IPS-15b (cell line): Measurements from ENCODE around the gene ZMYND11.

Source experiments
- H3K27me3 ChIP-seq: one replicate; pipeline ENCODE4 v1.6.1; 2013; ENCODE audit warnings: low read length; ENCODE audit not compliant: control insufficient read depth, insufficient read depth
- H3K36me3 ChIP-seq: one replicate; pipeline ENCODE4 v1.6.1; 2013; ENCODE audit warnings: low read length; ENCODE audit not compliant: control insufficient read depth, insufficient read depth
- H3K4me1 ChIP-seq: one replicate; pipeline ENCODE4 v1.6.1; 2013; ENCODE audit warnings: mild to moderate bottlenecking, low read length; ENCODE audit not compliant: control insufficient read depth, insufficient read depth
- H3K4me3 ChIP-seq: one replicate; pipeline ENCODE4 v1.5.1; 2013; ENCODE audit warnings: low read depth, low read length
- H3K9ac ChIP-seq: one replicate; pipeline ENCODE4 v1.6.1; 2013; ENCODE audit warnings: low read depth, mild to moderate bottlenecking, low read length
- H3K9me3 ChIP-seq: one replicate; pipeline ENCODE4 v1.6.1; 2013; ENCODE audit warnings: mild to moderate bottlenecking, low read length; ENCODE audit not compliant: control insufficient read depth, insufficient read depth

The ZMYND11 gene

GRCh38 chr10:209357-209756, 74.1 kb downstream of the ZMYND11 start:
- Histone ChIP-seq H3K4me3 (no peak overlapping the region), H3K4me1 (no peaks in the 10 kb centered on the region)

DNA sequence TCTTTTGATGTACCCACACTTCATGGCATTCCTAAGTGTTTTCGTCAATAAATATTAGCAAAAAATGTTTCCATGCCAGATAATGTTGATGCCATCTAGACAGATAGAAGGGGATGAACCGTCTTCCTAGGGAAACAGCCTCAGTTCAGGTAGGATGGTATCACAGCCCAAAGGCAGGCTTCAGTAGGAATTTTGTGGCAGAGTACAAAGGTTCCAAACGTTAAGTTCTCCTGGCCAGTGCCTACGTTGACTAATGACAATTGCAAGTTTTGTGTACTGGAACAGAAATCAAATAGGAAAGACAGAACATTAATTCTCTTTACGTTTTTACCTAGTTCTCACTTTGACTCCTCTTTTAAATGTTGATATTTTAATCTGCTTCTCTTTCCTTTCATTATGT, 75.0 kb downstream of the ZMYND11 start:
- H3K27me3 ChIP-seq, result no peaks in the 10 kb centered on the region
- no peak overlapping the region for H3K9ac ChIP-seq
- no peak overlapping the region for H3K4me3 ChIP-seq
- no peaks in the 10 kb centered on the region for H3K36me3 ChIP-seq
- no peaks in the 10 kb centered on the region for H3K9me3 ChIP-seq
- no peaks in the 10 kb centered on the region for H3K4me1 ChIP-seq

More at GRCh38 chr10:209357-209756, 74.1 kb downstream of the ZMYND11 start:
- no peaks in the 10 kb centered on the region for H3K9me3 ChIP-seq
- H3K27me3 ChIP-seq, result no peaks in the 10 kb centered on the region
- H3K9ac ChIP-seq, result no peak overlapping the region
- no peaks in the 10 kb centered on the region for H3K36me3 ChIP-seq

- Histone ChIP-seq H3K27me3 (no peaks in the 10 kb centered on the region), H3K4me1 (no peaks in the 10 kb centered on the region), H3K4me3 (no peak overlapping the region), H3K9me3 (no peaks in the 10 kb centered on the region), H3K9ac (no peak overlapping the region), H3K36me3 (no peaks in the 10 kb centered on the region)
These were observed 80.2 kb downstream of the ZMYND11 start for GRCh38 chr10:215444-215843.

- Histone ChIP-seq H3K4me3 (no peak overlapping the region), H3K9ac (no peak overlapping the region), H3K27me3 (no peaks in the 10 kb centered on the region), H3K4me1 (no peaks in the 10 kb centered on the region), H3K36me3 (no peaks in the 10 kb centered on the region), H3K9me3 (no peaks in the 10 kb centered on the region)
These were observed 83.5 kb downstream of the ZMYND11 start for GRCh38 chr10:218798-219197.

- Histone ChIP-seq H3K9me3 (no peaks in the 10 kb centered on the region), H3K36me3 (no peaks in the 10 kb centered on the region), H3K4me3 (no peak overlapping the region), H3K27me3 (no peaks in the 10 kb centered on the region), H3K9ac (no peak overlapping the region), H3K4me1 (no peaks in the 10 kb centered on the region)
These were observed 84.6 kb downstream of the ZMYND11 start for GRCh38 chr10:219731-220472.

DNA sequence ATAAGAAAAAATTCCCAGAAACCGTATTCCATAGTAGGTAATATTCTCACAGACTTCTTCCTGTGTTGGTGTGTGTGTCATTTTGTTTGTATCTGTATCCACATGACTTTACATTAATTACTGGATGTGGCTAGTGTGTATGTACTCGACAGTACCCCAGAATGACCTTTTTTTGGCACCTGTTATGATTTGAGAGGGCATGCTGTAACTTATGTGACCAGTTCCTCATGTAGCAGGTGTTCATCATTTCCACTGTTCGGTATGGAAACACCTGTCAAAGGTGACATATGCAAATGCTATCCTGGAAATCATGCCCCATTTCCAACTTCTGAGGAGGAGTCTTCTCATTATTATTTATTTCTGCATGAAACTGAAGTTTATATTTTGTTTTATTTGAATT, 89.3 kb downstream of the ZMYND11 start:
- Histone ChIP-seq H3K4me1 (no peaks in the 10 kb centered on the region), H3K36me3 (no peaks in the 10 kb centered on the region), H3K9me3 (no peaks in the 10 kb centered on the region), H3K4me3 (no peak overlapping the region), H3K27me3 (no peaks in the 10 kb centered on the region), H3K9ac (no peak overlapping the region)

- Histone ChIP-seq H3K36me3 (no peaks in the 10 kb centered on the region), H3K4me1 (peaks cover 3% of the 10 kb centered on the region), H3K4me3 (no peak overlapping the region), H3K9me3 (no peaks in the 10 kb centered on the region), H3K27me3 (no peaks in the 10 kb centered on the region), H3K9ac (no peak overlapping the region)
These were observed 90.8 kb downstream of the ZMYND11 start for GRCh38 chr10:226018-226417.

DNA sequence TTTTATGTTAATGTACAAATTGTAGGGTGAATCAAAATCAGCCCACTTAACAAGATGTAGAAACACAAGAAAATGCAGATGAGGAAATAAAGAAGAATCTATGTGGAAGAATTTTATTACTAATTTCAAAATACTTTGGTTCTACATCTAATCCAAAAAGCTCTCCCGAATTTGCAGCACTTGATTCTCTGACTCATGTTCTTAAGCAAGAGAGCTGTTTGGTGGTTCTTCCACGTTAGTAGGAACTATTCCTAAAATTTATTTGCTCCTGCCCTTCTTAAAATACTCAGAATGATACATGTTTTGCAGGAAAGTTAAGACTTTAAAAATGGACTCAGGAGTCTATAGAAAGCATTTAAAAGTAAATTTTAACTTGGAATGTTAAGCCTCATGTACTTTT, 91.8 kb downstream of the ZMYND11 start:
- no peaks in the 10 kb centered on the region for H3K27me3 ChIP-seq
- H3K4me3 ChIP-seq, result no peak overlapping the region
- H3K9me3 ChIP-seq, result no peaks in the 10 kb centered on the region
- peaks cover 3% of the 10 kb centered on the region for H3K4me1 ChIP-seq
- no peaks in the 10 kb centered on the region for H3K36me3 ChIP-seq
- no peak overlapping the region for H3K9ac ChIP-seq

DNA sequence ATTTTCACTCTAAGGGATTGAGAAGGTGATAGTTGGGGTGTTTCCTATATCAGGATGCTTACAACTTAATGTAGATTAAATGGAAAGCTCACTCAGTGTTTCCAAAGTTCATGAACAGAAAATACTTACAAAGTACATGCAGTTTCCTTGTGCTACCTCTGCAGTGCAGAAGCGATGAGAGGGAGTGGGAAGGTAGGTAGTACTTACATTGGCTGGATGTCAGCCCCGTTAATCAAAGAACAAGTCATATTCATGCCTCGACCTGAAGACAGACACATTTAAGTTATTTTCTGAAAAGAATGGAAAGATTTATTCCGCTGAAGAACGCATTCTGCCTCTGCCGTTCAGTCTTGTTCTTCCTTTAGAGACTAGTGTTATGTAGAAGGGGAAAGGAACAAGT, 93.1 kb downstream of the ZMYND11 start:
- no peak overlapping the region for H3K4me3 ChIP-seq
- H3K27me3 ChIP-seq, result no peaks in the 10 kb centered on the region
- no peaks in the 10 kb centered on the region for H3K36me3 ChIP-seq
- H3K9me3 ChIP-seq, result no peaks in the 10 kb centered on the region
- H3K9ac ChIP-seq, result no peak overlapping the region
- peaks cover 3% of the 10 kb centered on the region for H3K4me1 ChIP-seq

DNA sequence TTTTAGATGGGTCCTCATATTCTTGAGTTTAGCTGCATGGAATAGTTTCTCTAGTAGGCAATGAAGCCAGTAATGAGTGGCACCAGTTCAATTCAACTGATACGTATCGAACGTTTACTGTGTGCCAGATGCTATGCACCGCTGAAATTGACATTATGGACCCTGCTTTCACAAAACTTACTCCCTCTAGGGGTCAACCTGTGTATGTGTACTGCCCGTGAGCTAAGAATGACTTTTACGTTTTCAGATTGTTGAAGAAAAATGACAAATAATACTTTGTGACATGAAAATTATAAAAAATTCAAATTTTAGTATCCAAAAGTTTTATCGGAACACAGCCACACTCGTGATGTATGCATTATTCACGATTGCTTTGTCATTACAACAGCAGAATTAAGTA, 95.5 kb downstream of the ZMYND11 start:
- H3K9ac ChIP-seq, result no peak overlapping the region
- no peaks in the 10 kb centered on the region for H3K27me3 ChIP-seq
- H3K4me1 ChIP-seq, result peaks cover 3% of the 10 kb centered on the region
- H3K9me3 ChIP-seq, result no peaks in the 10 kb centered on the region
- H3K4me3 ChIP-seq, result no peak overlapping the region
- H3K36me3 ChIP-seq, result no peaks in the 10 kb centered on the region

DNA sequence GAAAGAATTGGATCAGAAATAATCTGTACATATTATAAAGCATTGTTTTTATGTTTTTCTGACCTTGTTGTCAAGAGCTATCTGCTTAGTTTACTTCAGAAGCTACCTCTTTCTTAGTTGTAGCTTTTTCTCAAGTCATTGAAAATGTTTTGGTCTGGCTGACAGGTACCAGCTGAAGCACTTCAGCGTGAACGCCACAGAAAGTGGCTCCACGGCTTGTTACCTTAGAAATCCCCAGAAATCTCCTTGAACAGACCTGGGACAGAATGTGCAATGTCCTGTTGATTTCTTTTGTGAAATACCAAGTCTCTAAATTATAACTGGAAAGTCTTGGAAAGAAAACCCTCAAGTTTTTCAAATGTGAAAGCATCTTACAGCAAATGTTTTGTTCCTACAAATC, 96.8 kb downstream of the ZMYND11 start:
- H3K27me3 ChIP-seq, result no peaks in the 10 kb centered on the region
- H3K9ac ChIP-seq, result no peak overlapping the region
- peaks cover 3% of the 10 kb centered on the region for H3K4me1 ChIP-seq
- H3K9me3 ChIP-seq, result no peaks in the 10 kb centered on the region
- H3K36me3 ChIP-seq, result no peaks in the 10 kb centered on the region
- no peak overlapping the region for H3K4me3 ChIP-seq

DNA sequence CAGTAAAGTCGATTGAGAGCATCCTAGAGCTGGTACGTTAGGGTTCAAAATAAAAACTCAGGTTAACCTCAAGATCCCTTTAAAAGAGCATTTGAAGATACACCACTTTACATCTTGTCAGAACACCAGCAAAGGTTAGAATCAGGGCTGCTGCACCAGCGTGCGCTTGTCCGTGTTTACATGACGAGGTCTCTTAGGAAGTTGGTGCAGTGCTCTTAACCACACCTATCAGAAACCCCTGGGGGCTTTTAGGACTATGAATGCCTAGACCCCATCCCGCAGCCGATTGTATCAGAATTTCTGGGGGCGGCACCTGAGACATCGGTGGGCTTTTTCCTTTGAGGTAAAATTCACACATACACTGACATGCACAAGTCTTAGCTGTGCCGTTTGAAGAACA, 97.6 kb downstream of the ZMYND11 start:
- Histone ChIP-seq H3K36me3 (no peaks in the 10 kb centered on the region), H3K27me3 (no peaks in the 10 kb centered on the region), H3K9ac (no peak overlapping the region)

More for the DNA sequence above, 97.6 kb downstream of the ZMYND11 start:
- Histone ChIP-seq H3K4me3 (no peak overlapping the region), H3K9me3 (no peaks in the 10 kb centered on the region), H3K4me1 (peaks cover 3% of the 10 kb centered on the region)
